AG04450 (cell line): Measurements from ENCODE around the gene ZNF341. TPM values are rescaled to one million over a fixed set of nuclear protein-coding genes. Genes with fewer than 3 reads are reported as not detected.

ENCODE experiments used
- CTCF ChIA-PET: fragments of 300-600, 350-600 bp; formaldehyde crosslinking; extraction: SDS; loops from one replicate; lab custom pipeline; 2022; ENCODE audit warnings: antibody characterized with exemption, inconsistent platforms; lab: Charles Lee
- POLR2A ChIA-PET: fragments of 350-600 bp; formaldehyde crosslinking; extraction: SDS; loops from one replicate; lab custom pipeline; 2021; ENCODE audit warnings: antibody characterized with exemption, inconsistent platforms; lab: Yijun Ruan, JAX
- DNase-seq: peaks from one replicate; pipeline ENCODE4 v3.0.0-alpha.2; 2011; ENCODE audit warnings: low read depth, low spot score
- H3K27ac ChIP-seq: one replicate; pipeline ENCODE4 v1.5.1; 2012; ENCODE audit warnings: low read depth, low read length, control low read depth
- H3K27me3 ChIP-seq: one replicate; pipeline ENCODE4 v1.6.0; 2012; ENCODE audit warnings: low read length; ENCODE audit not compliant: control insufficient read depth, insufficient read depth
- H3K4me3 ChIP-seq: 2 replicates; pipeline ENCODE4 v1.5.1; 2011; ENCODE audit warnings: mild to moderate bottlenecking, low read depth, low read length, control low read depth
- H3K9me3 ChIP-seq: 2 replicates; pipeline ENCODE4 v1.5.1; 2012; ENCODE audit warnings: low read length; ENCODE audit not compliant: control insufficient read depth, insufficient read depth
- polyA plus RNA-seq: library from polyadenylated mRNA; depleted of rRNA; stranded (reverse); fragments of >200 nt; gene quantifications from 2 replicates; pipeline ENCODE4 v1.2.3, GENCODE V29; 2011
- TF ChIP-seq, protein P1 (sequence below): IDR thresholded peaks from 2 replicates; pipeline ENCODE4 v1.5.1; 2011; ENCODE audit warnings: low read depth, low read length, control low read depth, inconsistent platforms

The ZNF341 gene
- polyA plus RNA-seq, 1 experiment: 1.5 TPM

DNA sequence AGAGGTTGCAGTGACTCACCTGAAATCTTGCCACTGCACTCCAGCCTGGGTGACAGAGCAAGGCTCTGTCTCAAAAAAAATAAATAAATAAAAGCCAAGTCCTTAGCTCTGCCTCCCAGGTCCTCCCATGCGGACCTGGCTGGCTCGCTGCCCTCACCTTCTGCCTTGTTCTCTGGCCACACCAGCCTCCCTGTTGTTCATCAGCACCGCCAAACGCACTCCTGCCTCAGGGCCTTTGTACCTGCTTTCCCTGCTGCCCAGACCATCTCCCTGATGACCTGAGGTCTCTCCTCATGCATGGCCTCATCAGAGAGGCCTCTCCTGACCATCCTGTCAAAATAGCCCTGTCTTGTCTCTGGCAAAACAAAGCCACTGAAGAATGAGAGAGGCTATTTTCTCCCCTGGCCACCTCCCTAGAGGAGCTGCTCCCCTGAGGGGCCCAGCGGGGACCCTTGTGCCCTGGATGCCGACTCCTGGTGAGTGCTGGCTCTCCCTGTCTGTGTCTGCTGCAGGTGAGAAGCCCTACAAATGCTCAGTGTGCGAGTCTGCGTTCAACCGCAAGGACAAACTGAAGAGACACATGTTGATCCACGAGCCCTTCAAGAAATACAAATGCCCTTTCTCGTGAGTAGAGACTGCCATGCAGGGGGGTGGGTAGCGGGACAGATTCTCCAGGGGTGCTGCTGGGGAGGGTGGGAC lies 56.7 kb downstream of the ZNF341 start:
- no peak for DNase-seq
- Histone ChIP-seq H3K27ac (no peak overlapping the region), H3K4me3 (no peak overlapping the region), H3K9me3 (no peaks in the 10 kb centered on the region; the same call in 1 of the 2 replicates), H3K27me3 (no peaks in the 10 kb centered on the region)
- POLR2A ChIA-PET: no interaction called here
- TF ChIP-seq, protein P1, sequence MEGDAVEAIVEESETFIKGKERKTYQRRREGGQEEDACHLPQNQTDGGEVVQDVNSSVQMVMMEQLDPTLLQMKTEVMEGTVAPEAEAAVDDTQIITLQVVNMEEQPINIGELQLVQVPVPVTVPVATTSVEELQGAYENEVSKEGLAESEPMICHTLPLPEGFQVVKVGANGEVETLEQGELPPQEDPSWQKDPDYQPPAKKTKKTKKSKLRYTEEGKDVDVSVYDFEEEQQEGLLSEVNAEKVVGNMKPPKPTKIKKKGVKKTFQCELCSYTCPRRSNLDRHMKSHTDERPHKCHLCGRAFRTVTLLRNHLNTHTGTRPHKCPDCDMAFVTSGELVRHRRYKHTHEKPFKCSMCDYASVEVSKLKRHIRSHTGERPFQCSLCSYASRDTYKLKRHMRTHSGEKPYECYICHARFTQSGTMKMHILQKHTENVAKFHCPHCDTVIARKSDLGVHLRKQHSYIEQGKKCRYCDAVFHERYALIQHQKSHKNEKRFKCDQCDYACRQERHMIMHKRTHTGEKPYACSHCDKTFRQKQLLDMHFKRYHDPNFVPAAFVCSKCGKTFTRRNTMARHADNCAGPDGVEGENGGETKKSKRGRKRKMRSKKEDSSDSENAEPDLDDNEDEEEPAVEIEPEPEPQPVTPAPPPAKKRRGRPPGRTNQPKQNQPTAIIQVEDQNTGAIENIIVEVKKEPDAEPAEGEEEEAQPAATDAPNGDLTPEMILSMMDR: no peak
- CTCF ChIA-PET: no interaction called here

DNA sequence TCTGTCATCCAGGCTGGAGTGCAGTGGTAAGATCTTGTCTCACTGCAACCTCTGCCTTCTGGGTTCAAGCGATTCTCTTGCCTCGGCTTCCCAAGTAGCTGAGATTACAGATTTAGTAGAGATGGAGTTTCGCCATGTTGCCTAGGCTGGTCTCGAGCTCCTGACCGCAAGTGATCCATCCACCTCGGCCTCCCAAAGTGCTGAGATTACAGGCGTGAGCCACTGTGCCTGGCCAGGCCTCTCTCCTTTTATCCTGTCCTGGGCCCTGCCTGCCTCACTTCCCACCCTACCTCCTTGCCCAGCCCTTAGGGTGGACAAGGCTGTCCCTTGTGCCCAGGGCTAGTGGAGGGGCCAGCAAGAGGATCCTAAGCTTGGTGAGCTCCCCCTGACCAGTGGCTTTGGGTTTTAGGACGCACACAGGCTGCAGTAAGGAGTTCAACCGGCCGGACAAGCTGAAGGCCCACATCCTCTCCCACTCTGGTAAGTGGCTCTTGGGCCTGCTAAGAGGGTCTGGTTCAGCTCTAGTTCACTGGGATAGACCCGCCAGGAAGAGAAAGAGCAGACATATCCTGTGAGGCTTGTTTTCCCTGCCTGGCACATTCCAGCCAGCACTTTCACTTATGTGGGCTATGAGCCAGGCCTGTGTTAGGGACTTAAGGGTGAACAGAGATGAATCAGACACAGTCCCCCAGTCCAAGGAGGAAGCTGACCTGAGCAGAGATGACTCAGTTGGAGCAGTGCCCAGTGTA lies 57.5 kb downstream of the ZNF341 start:
- H3K27me3 ChIP-seq: no peaks in the 10 kb centered on the region
- ChIA-PET CTCF (interaction anchor here (0.6 kb wide), 1 partner anchor 23 kb away, joined by 3 read pairs; no protein-coding TSS in a partner anchor), POLR2A (no interaction called here)
- peak overlapping the region; percentile 65 for H3K27ac ChIP-seq
- TF ChIP-seq, protein P1: no peak
- no peak overlapping the region for H3K4me3 ChIP-seq
- no peaks in the 10 kb centered on the region; the same call in 1 of the 2 replicates for H3K9me3 ChIP-seq
- DNase-seq: peak; percentile 80

DNA sequence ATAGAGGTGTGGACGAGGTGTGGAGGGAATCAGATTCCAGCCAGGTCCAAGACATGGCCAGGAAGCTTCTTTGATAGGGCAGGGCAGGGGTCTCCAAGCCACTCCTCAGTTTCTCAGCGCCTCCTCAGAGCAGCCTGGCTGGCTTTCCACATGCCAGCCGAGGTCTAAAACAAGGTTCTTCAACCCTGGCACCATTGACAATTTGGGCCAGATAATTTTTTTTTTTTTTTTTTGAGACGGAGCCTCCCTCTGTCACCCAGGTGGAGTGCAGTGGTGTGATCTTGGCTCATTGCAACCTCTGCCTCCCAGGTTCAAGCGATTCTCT lies 58.0 kb downstream of the ZNF341 start:
- Histone ChIP-seq H3K27ac (no peak overlapping the region), H3K27me3 (no peaks in the 10 kb centered on the region), H3K4me3 (no peak overlapping the region), H3K9me3 (no peaks in the 10 kb centered on the region; the same call in 1 of the 2 replicates)
- TF ChIP-seq, protein P1: no peak
- DNase-seq: no peak
- ChIA-PET CTCF (interaction anchor here (0.6 kb wide), 1 partner anchor 23 kb away, joined by 3 read pairs; no protein-coding TSS in a partner anchor), POLR2A (no interaction called here)

DNA sequence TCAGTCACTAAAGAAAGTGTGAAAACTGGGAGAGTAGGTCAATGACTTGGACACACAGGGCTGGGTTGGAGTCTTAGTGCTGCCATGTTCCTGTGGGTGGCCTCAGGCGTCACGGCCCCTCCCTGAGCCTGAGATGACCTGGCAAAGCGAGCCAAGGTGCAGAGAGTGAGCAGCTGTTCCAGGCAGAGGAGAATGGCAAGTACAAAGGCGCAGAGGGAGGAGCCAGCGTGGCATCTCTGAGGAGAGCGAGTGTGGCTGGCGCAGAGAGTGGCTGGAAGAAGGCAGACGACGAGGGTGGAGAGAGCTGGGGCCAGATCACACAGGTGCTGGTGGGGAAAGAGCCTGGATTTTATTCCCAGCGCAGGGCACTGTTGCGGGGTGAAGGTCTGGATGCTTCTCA lies 58.8 kb downstream of the ZNF341 start:
- H3K27me3 ChIP-seq: no peaks in the 10 kb centered on the region
- CTCF ChIA-PET: no interaction called here
- DNase-seq: no peak
- H3K9me3 ChIP-seq: no peaks in the 10 kb centered on the region; the same call in 1 of the 2 replicates
- POLR2A ChIA-PET: no interaction called here
- H3K4me3 ChIP-seq: no peak overlapping the region
- H3K27ac ChIP-seq: no peak overlapping the region
- TF ChIP-seq, protein P1: no peak

DNA sequence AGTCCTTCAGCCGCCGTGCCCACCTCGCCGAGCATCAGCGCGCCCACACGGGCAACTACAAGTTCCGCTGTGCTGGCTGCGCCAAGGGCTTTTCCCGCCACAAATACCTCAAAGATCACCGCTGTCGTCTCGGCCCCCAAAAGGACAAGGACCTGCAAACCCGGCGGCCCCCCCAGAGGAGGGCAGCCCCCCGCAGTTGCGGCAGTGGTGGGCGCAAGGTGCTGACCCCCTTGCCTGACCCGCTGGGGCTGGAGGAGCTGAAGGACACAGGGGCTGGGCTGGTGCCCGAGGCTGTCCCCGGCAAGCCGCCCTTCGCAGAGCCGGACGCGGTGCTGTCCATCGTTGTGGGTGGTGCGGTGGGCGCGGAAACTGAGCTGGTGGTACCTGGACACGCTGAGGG lies 59.2 kb downstream of the ZNF341 start:
- POLR2A ChIA-PET: no interaction called here
- Histone ChIP-seq H3K27ac (no peak overlapping the region), H3K9me3 (no peaks in the 10 kb centered on the region; the same call in 1 of the 2 replicates), H3K4me3 (no peak overlapping the region), H3K27me3 (no peaks in the 10 kb centered on the region)
- CTCF ChIA-PET: interaction anchor here (1.1 to 1.2 kb wide), 2 partner anchors 27 to 51 kb away, joined by 3 to 4 read pairs; no protein-coding TSS in a partner anchor
- DNase-seq: no peak
- TF ChIP-seq, protein P1: no peak
